AG20443 (cell line): ENCODE measurements around the gene ITPR2.
"Not testable (repeated sequence)": the region's sequence is repeated elsewhere in the genome, so short reads cannot be mapped to it uniquely, and the experiment has no call there.

Experiments used
- DNase-seq: peaks from one replicate; pipeline ENCODE4 v3.0.0; 2012; ENCODE audit warnings: low spot score, mixed read lengths

Gene ITPR2

GRCh38 chr12:26557326-26557725 is 275.7 kb downstream of the ITPR2 start:
- DNase-seq, result no peak

GRCh38 chr12:26556916-26557315 is 276.1 kb downstream of the ITPR2 start:
- DNase-seq, result no peak

- DNase-seq, result peak; percentile 14
These were observed 277.9 kb downstream of the ITPR2 start for GRCh38 chr12:26555139-26555538.

GRCh38 chr12:26554332-26554731 is 278.7 kb downstream of the ITPR2 start:
- DNase-seq, result no peak

GRCh38 chr12:26551385-26551784 is 281.6 kb downstream of the ITPR2 start:
- no peak for DNase-seq

GRCh38 chr12:26548227-26548626 is 284.8 kb downstream of the ITPR2 start:
- DNase-seq, result no peak

- DNase-seq, result no peak
These were observed 286.3 kb downstream of the ITPR2 start for GRCh38 chr12:26546535-26547314.

GRCh38 chr12:26539131-26539530 is 293.9 kb downstream of the ITPR2 start:
- DNase-seq, result no peak

- DNase-seq, result no peak
These were observed 295.3 kb downstream of the ITPR2 start for GRCh38 chr12:26537651-26538050.

- no peak for DNase-seq
These were observed 295.9 kb downstream of the ITPR2 start for GRCh38 chr12:26537126-26537525.

GRCh38 chr12:26535826-26536225 is 297.2 kb downstream of the ITPR2 start:
- DNase-seq, result no peak

- no peak for DNase-seq
These were observed 298.9 kb downstream of the ITPR2 start for GRCh38 chr12:26534071-26534470.

- no peak for DNase-seq
These were observed 299.8 kb downstream of the ITPR2 start for GRCh38 chr12:26533211-26533610.

- DNase-seq, result no peak
These were observed 302.5 kb downstream of the ITPR2 start for GRCh38 chr12:26530461-26530860.

GRCh38 chr12:26528943-26529342 is 304.1 kb downstream of the ITPR2 start:
- no peak for DNase-seq

- DNase-seq, result no peak
These were observed 305.3 kb downstream of the ITPR2 start for GRCh38 chr12:26527682-26528081.

GRCh38 chr12:26524862-26525465 is 308.0 kb downstream of the ITPR2 start:
- DNase-seq, result no peak

GRCh38 chr12:26523708-26524150 is 309.3 kb downstream of the ITPR2 start:
- DNase-seq, result peak; percentile 92

GRCh38 chr12:26520869-26521268 is 312.1 kb downstream of the ITPR2 start:
- DNase-seq, result no peak

GRCh38 chr12:26520109-26520508 is 312.9 kb downstream of the ITPR2 start:
- DNase-seq, result no peak

GRCh38 chr12:26519462-26519861 is 313.5 kb downstream of the ITPR2 start:
- DNase-seq, result no peak

GRCh38 chr12:26517320-26517719 is 315.7 kb downstream of the ITPR2 start:
- not testable (repeated sequence) for DNase-seq

- no peak for DNase-seq
These were observed 318.6 kb downstream of the ITPR2 start for GRCh38 chr12:26514364-26514763.
